ENCODE measurements around the gene ZNF579. TPM values are rescaled to one million over a fixed set of nuclear protein-coding genes. Genes with fewer than 3 reads are reported as not detected.
A peak's percentile ranks its signal among the peaks of the same experiment; 100 is the strongest.

ZNF579 gene
- total and polyA plus RNA-seq, 2 of the 13 experiments (the other 11 are each of a cell fraction or from before 2014, with no cell fraction given): 2.1 to 2.9 TPM

DNA sequence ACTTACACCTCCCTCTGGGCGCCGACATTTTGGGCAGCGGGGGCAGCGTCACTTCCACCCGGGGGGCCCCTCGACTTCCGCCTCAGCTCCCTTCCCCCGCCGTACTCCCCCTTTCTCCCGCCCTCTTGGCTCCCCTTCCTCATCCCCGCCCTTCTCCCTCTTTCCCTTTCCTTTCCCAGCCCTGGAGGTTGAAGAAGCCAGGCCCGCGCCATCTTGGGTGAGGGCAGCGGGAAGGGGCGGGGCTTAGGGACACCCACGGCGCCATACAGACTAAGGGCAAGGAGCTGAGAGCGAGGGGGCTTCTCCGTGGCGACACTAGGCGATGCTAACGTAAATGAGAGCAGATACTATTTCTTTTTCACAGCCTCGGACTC is 18.8 kb upstream of the ZNF579 start, which contains the start of gene FIZ1 (continued):
- TF ChIP-seq, protein P1, sequence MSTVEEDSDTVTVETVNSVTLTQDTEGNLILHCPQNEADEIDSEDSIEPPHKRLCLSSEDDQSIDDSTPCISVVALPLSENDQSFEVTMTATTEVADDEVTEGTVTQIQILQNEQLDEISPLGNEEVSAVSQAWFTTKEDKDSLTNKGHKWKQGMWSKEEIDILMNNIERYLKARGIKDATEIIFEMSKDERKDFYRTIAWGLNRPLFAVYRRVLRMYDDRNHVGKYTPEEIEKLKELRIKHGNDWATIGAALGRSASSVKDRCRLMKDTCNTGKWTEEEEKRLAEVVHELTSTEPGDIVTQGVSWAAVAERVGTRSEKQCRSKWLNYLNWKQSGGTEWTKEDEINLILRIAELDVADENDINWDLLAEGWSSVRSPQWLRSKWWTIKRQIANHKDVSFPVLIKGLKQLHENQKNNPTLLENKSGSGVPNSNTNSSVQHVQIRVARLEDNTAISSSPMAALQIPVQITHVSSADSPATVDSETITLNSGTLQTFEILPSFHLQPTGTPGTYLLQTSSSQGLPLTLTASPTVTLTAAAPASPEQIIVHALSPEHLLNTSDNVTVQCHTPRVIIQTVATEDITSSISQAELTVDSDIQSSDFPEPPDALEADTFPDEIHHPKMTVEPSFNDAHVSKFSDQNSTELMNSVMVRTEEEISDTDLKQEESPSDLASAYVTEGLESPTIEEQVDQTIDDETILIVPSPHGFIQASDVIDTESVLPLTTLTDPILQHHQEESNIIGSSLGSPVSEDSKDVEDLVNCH (CRISPR knock-in tag; IDR thresholded peaks at IDR 0.05): no peak
- TF ChIP-seq NRL (CRISPR knock-in tag; IDR thresholded peaks at IDR 0.05; ENCODE audit: borderline replicate concordance) (peak; percentile 13; the same call in 1 of the 2 replicates), SETDB1 (CRISPR knock-in tag; IDR thresholded peaks at IDR 0.05; ENCODE audit: borderline replicate concordance) (no peak), ZNF570 (CRISPR knock-in tag; IDR thresholded peaks at IDR 0.05; ENCODE audit: borderline replicate concordance) (no peak), ETV6 (CRISPR knock-in tag; conservative IDR thresholded peaks at IDR 0.05) (peak; percentile 49; the same call in 1 of the 2 replicates), ZNF678 (CRISPR knock-in tag; IDR thresholded peaks at IDR 0.05) (no peak), JUN (CRISPR knock-in tag; IDR thresholded peaks at IDR 0.05) (no peak; the same call in 1 of the 2 replicates), SMAD3 (CRISPR knock-in tag; IDR thresholded peaks at IDR 0.05) (0 out of 2 replicates have a peak, but pooled peaks have one; percentile 17), ARNT (IDR thresholded peaks at IDR 0.05) (no peak), ZNF768 (CRISPR knock-in tag; IDR thresholded peaks at IDR 0.05) (no peak), SP1 (IDR thresholded peaks at IDR 0.05) (no peak), SP1 (CRISPR knock-in tag; IDR thresholded peaks at IDR 0.05) (peak; percentile 92)
- TF ChIP-seq, protein P2, sequence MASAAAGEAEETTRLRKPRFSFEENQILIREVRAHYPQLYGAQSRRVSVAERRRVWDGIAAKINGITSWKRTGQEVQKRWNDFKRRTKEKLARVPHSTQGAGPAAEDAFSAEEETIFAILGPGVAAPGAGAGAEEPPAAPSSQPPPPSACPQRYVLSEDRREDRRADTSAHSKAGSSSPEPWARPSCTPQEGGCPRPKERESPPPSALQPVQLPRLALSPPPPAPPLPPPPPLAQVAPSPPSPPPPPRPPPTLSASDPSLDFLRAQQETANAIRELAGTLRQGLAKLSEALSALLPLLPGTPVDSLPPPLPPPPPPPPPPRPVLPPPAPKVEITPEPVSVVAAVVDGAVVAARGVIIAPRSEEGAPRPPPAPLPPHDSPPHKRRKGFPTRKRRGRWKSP (CRISPR knock-in tag; IDR thresholded peaks at IDR 0.05): peak; percentile 61; the same call in 1 of the 2 replicates
- TF ChIP-seq, protein P3, sequence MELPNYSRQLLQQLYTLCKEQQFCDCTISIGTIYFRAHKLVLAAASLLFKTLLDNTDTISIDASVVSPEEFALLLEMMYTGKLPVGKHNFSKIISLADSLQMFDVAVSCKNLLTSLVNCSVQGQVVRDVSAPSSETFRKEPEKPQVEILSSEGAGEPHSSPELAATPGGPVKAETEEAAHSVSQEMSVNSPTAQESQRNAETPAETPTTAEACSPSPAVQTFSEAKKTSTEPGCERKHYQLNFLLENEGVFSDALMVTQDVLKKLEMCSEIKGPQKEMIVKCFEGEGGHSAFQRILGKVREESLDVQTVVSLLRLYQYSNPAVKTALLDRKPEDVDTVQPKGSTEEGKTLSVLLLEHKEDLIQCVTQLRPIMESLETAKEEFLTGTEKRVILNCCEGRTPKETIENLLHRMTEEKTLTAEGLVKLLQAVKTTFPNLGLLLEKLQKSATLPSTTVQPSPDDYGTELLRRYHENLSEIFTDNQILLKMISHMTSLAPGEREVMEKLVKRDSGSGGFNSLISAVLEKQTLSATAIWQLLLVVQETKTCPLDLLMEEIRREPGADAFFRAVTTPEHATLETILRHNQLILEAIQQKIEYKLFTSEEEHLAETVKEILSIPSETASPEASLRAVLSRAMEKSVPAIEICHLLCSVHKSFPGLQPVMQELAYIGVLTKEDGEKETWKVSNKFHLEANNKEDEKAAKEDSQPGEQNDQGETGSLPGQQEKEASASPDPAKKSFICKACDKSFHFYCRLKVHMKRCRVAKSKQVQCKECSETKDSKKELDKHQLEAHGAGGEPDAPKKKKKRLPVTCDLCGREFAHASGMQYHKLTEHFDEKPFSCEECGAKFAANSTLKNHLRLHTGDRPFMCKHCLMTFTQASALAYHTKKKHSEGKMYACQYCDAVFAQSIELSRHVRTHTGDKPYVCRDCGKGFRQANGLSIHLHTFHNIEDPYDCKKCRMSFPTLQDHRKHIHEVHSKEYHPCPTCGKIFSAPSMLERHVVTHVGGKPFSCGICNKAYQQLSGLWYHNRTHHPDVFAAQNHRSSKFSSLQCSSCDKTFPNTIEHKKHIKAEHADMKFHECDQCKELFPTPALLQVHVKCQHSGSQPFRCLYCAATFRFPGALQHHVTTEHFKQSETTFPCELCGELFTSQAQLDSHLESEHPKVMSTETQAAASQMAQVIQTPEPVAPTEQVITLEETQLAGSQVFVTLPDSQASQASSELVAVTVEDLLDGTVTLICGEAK (IDR thresholded peaks at IDR 0.05): peak; percentile 71
- TF ChIP-seq, protein P3 (CRISPR knock-in tag; IDR thresholded peaks at IDR 0.05): 0 out of 2 replicates have a peak, but pooled peaks have one; percentile 16
- TF ChIP-seq, protein P4, sequence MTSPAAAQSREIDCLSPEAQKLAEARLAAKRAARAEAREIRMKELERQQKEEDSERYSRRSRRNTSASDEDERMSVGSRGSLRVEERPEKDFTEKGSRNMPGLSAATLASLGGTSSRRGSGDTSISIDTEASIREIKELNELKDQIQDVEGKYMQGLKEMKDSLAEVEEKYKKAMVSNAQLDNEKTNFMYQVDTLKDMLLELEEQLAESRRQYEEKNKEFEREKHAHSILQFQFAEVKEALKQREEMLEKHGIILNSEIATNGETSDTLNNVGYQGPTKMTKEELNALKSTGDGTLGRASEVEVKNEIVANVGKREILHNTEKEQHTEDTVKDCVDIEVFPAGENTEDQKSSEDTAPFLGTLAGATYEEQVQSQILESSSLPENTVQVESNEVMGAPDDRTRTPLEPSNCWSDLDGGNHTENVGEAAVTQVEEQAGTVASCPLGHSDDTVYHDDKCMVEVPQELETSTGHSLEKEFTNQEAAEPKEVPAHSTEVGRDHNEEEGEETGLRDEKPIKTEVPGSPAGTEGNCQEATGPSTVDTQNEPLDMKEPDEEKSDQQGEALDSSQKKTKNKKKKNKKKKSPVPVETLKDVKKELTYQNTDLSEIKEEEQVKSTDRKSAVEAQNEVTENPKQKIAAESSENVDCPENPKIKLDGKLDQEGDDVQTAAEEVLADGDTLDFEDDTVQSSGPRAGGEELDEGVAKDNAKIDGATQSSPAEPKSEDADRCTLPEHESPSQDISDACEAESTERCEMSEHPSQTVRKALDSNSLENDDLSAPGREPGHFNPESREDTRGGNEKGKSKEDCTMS (CRISPR knock-in tag; conservative IDR thresholded peaks at IDR 0.05): no peak
